ENCODE data around the gene FGGY. TPM values are rescaled to one million over a fixed set of nuclear protein-coding genes. Genes with fewer than 3 reads are reported as not detected.

The FGGY gene
- total RNA-seq, 1 experiment from 2014 or later, result 4.7 TPM

GRCh38 chr1:59442492-59442891, 145.6 kb downstream of the FGGY start:
- H3K9ac ChIP-seq (ENCODE audit: low read length), result no peak overlapping the region
- no peaks in the 10 kb centered on the region for H4K20me1 ChIP-seq (ENCODE audit: insufficient read depth, low read depth, low read length)
- H3K9me3 ChIP-seq (ENCODE audit: low read length), result no peaks in the 10 kb centered on the region
- H3K4me3 ChIP-seq (ENCODE audit: low read length), result no peak overlapping the region
- H3K79me2 ChIP-seq (ENCODE audit: low read length), result no peaks in the 10 kb centered on the region
- no peaks in the 10 kb centered on the region for H3K4me1 ChIP-seq (ENCODE audit: low read length)
- H3K9me2 ChIP-seq (replicated peaks; ENCODE audit: insufficient read depth, low read length), result no peaks in the 10 kb centered on the region
- H3K4me2 ChIP-seq (ENCODE audit: low read depth, low read length, poor library complexity, severe bottlenecking), result no peak overlapping the region
- no peaks in the 10 kb centered on the region for H3K27me3 ChIP-seq (ENCODE audit: low read length)
- no peak overlapping the region for H2AFZ ChIP-seq (ENCODE audit: low read length)
- H3K27ac ChIP-seq (ENCODE audit: low read length), result no peak overlapping the region
- no peaks in the 10 kb centered on the region for H3K36me3 ChIP-seq (ENCODE audit: insufficient read depth, low read length)
- DNase-seq, result no peak

- DNase-seq, result no peak
- H2AFZ ChIP-seq (ENCODE audit: low read length), result no peak overlapping the region
- no peaks in the 10 kb centered on the region for H3K9me3 ChIP-seq (ENCODE audit: low read length)
- H3K9ac ChIP-seq (ENCODE audit: low read length), result no peak overlapping the region
- H3K4me1 ChIP-seq (ENCODE audit: low read length), result no peaks in the 10 kb centered on the region
- no peak overlapping the region for H3K4me2 ChIP-seq (ENCODE audit: low read depth, low read length, poor library complexity, severe bottlenecking)
- H3K27ac ChIP-seq (ENCODE audit: low read length), result no peak overlapping the region
- H3K36me3 ChIP-seq (ENCODE audit: insufficient read depth, low read length), result no peaks in the 10 kb centered on the region
- no peak overlapping the region for H3K4me3 ChIP-seq (ENCODE audit: low read length)
- no peaks in the 10 kb centered on the region for H3K9me2 ChIP-seq (replicated peaks; ENCODE audit: insufficient read depth, low read length)
- H4K20me1 ChIP-seq (ENCODE audit: insufficient read depth, low read depth, low read length), result no peaks in the 10 kb centered on the region
- no peaks in the 10 kb centered on the region for H3K79me2 ChIP-seq (ENCODE audit: low read length)
- H3K27me3 ChIP-seq (ENCODE audit: low read length), result no peaks in the 10 kb centered on the region
Measured at GRCh38 chr1:59443310-59443709, 146.4 kb downstream of the FGGY start.

DNA sequence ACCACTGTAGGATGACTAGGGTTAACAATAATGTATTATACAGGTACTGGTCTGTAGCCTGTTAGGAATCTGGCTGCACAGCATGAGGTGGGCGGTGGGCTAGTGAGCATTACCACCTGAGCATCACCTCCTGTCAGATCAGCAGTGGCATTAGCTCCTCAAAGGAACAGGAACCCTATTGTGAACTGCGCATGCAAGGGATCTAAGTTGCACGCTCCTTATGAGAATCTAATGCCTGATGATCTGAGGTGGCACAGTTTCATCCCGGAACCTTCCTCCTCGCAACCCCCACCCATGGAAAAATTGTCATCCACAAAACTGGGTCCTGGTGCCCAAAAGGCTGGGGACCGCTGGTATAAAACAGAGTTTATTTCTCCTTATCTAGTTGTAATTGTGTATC, 147.6 kb downstream of the FGGY start:
- DNase-seq, result no peak
- no peaks in the 10 kb centered on the region for H3K79me2 ChIP-seq (ENCODE audit: low read length)
- no peaks in the 10 kb centered on the region for H4K20me1 ChIP-seq (ENCODE audit: insufficient read depth, low read depth, low read length)
- no peak overlapping the region for H2AFZ ChIP-seq (ENCODE audit: low read length)
- no peaks in the 10 kb centered on the region for H3K4me1 ChIP-seq (ENCODE audit: low read length)
- H3K36me3 ChIP-seq (ENCODE audit: insufficient read depth, low read length), result no peaks in the 10 kb centered on the region
- no peak overlapping the region for H3K4me2 ChIP-seq (ENCODE audit: low read depth, low read length, poor library complexity, severe bottlenecking)
- no peak overlapping the region for H3K9ac ChIP-seq (ENCODE audit: low read length)
- no peak overlapping the region for H3K27ac ChIP-seq (ENCODE audit: low read length)
- H3K4me3 ChIP-seq (ENCODE audit: low read length), result no peak overlapping the region
- no peaks in the 10 kb centered on the region for H3K9me2 ChIP-seq (replicated peaks; ENCODE audit: insufficient read depth, low read length)
- H3K27me3 ChIP-seq (ENCODE audit: low read length), result no peaks in the 10 kb centered on the region
- no peaks in the 10 kb centered on the region for H3K9me3 ChIP-seq (ENCODE audit: low read length)

GRCh38 chr1:59445040-59445439, 148.1 kb downstream of the FGGY start:
- H3K4me3 ChIP-seq (ENCODE audit: low read length), result no peak overlapping the region
- H3K36me3 ChIP-seq (ENCODE audit: insufficient read depth, low read length), result no peaks in the 10 kb centered on the region
- H3K4me2 ChIP-seq (ENCODE audit: low read depth, low read length, poor library complexity, severe bottlenecking), result no peak overlapping the region
- H2AFZ ChIP-seq (ENCODE audit: low read length), result no peak overlapping the region
- H4K20me1 ChIP-seq (ENCODE audit: insufficient read depth, low read depth, low read length), result no peaks in the 10 kb centered on the region
- H3K27me3 ChIP-seq (ENCODE audit: low read length), result no peaks in the 10 kb centered on the region
- no peaks in the 10 kb centered on the region for H3K9me3 ChIP-seq (ENCODE audit: low read length)
- DNase-seq, result no peak
- H3K27ac ChIP-seq (ENCODE audit: low read length), result no peak overlapping the region
- no peaks in the 10 kb centered on the region for H3K79me2 ChIP-seq (ENCODE audit: low read length)
- H3K9me2 ChIP-seq (replicated peaks; ENCODE audit: insufficient read depth, low read length), result no peaks in the 10 kb centered on the region
- no peak overlapping the region for H3K9ac ChIP-seq (ENCODE audit: low read length)
- H3K4me1 ChIP-seq (ENCODE audit: low read length), result no peaks in the 10 kb centered on the region

DNA sequence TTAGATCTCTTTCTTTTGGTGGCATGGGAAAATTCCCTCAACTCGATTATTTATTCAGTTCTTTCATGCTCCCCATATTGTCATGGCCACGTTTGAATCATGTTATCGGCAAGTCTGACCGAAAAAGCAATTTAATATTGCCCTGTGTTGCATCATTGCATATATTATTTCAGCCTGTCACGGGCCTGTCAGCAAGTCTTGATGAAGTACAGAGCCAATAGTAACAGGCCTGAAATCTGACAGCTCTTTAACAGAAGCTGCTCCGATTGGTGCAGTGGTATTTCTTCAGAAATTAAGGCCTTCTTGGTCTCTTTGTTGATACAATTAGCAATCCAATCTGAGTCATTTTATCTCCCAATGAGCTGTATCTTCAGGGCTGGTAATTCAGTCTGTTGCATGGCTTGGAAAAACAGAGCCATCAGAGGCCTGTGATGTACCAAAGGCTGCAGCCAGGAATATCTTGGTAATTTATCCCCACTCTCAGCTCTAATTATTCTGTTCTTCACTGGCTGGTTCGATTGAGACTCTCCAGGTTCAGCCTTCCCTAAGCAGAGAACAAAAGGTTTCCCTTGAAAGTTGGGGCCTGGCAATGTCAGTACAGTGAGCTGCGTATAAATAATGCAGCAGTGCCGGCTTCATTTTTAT, 149.5 kb downstream of the FGGY start:
- no peak for DNase-seq
- Histone ChIP-seq H3K36me3 (ENCODE audit: insufficient read depth, low read length) (no peaks in the 10 kb centered on the region), H3K79me2 (ENCODE audit: low read length) (no peaks in the 10 kb centered on the region), H3K4me1 (ENCODE audit: low read length) (no peaks in the 10 kb centered on the region), H3K27ac (ENCODE audit: low read length) (no peak overlapping the region), H4K20me1 (ENCODE audit: insufficient read depth, low read depth, low read length) (no peaks in the 10 kb centered on the region), H3K9me2 (replicated peaks; ENCODE audit: insufficient read depth, low read length) (no peaks in the 10 kb centered on the region), H3K4me3 (ENCODE audit: low read length) (no peak overlapping the region), H3K9ac (ENCODE audit: low read length) (no peak overlapping the region), H2AFZ (ENCODE audit: low read length) (no peak overlapping the region), H3K4me2 (ENCODE audit: low read depth, low read length, poor library complexity, severe bottlenecking) (no peak overlapping the region), H3K9me3 (ENCODE audit: low read length) (no peaks in the 10 kb centered on the region), H3K27me3 (ENCODE audit: low read length) (no peaks in the 10 kb centered on the region)

DNA sequence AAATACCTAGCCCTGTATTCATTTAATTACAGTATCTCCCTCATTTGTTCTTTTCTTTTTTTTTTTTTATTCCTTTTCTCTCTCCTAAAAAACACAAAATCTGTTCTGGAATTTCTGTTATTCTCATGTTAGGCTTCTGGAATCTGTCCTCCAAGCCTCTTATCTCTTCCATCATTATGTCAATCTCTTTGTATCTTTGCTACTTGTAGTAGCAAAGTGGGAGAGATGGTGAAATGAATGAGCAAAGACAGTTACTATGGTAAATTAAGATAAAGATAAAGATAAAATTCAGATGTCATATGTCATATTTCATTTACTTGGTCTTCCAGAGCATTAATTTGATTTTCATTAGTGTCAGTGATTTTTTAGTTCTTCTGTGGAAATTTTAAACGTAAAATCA, 155.1 kb downstream of the FGGY start:
- peaks cover 3% of the 10 kb centered on the region; the same call in 1 of the 2 replicates for H4K20me1 ChIP-seq (ENCODE audit: insufficient read depth, low read depth, low read length)
- no peak overlapping the region for H3K9ac ChIP-seq (ENCODE audit: low read length)
- no peak for DNase-seq
- no peaks in the 10 kb centered on the region for H3K36me3 ChIP-seq (ENCODE audit: insufficient read depth, low read length)
- H3K27ac ChIP-seq (ENCODE audit: low read length), result no peak overlapping the region
- no peak overlapping the region for H2AFZ ChIP-seq (ENCODE audit: low read length)
- no peak overlapping the region for H3K4me3 ChIP-seq (ENCODE audit: low read length)
- H3K4me1 ChIP-seq (ENCODE audit: low read length), result no peaks in the 10 kb centered on the region; the same call in 1 of the 2 replicates
- no peaks in the 10 kb centered on the region for H3K9me3 ChIP-seq (ENCODE audit: low read length)
- H3K4me2 ChIP-seq (ENCODE audit: low read depth, low read length, poor library complexity, severe bottlenecking), result no peak overlapping the region
- no peaks in the 10 kb centered on the region for H3K9me2 ChIP-seq (replicated peaks; ENCODE audit: insufficient read depth, low read length)
- no peaks in the 10 kb centered on the region for H3K27me3 ChIP-seq (ENCODE audit: low read length)
- no peaks in the 10 kb centered on the region for H3K79me2 ChIP-seq (ENCODE audit: low read length)

GRCh38 chr1:59452559-59452958, 155.7 kb downstream of the FGGY start:
- H3K27me3 ChIP-seq (ENCODE audit: low read length), result no peaks in the 10 kb centered on the region
- H3K4me2 ChIP-seq (ENCODE audit: low read depth, low read length, poor library complexity, severe bottlenecking), result no peak overlapping the region
- H3K9me2 ChIP-seq (replicated peaks; ENCODE audit: insufficient read depth, low read length), result no peaks in the 10 kb centered on the region
- no peaks in the 10 kb centered on the region for H3K9me3 ChIP-seq (ENCODE audit: low read length)
- no peak overlapping the region for H2AFZ ChIP-seq (ENCODE audit: low read length)
- H3K27ac ChIP-seq (ENCODE audit: low read length), result no peak overlapping the region
- no peak overlapping the region for H3K9ac ChIP-seq (ENCODE audit: low read length)
- H3K4me3 ChIP-seq (ENCODE audit: low read length), result no peak overlapping the region
- no peaks in the 10 kb centered on the region for H3K79me2 ChIP-seq (ENCODE audit: low read length)
- DNase-seq, result no peak
- H3K4me1 ChIP-seq (ENCODE audit: low read length), result no peaks in the 10 kb centered on the region; the same call in 1 of the 2 replicates
- H4K20me1 ChIP-seq (ENCODE audit: insufficient read depth, low read depth, low read length), result peaks cover 3% of the 10 kb centered on the region; the same call in 1 of the 2 replicates
- no peaks in the 10 kb centered on the region for H3K36me3 ChIP-seq (ENCODE audit: insufficient read depth, low read length)

GRCh38 chr1:59453297-59453968, 156.5 kb downstream of the FGGY start:
- Histone ChIP-seq H3K4me2 (ENCODE audit: low read depth, low read length, poor library complexity, severe bottlenecking) (no peak overlapping the region), H3K9ac (ENCODE audit: low read length) (no peak overlapping the region)
- DNase-seq, result peak; percentile 43

More at GRCh38 chr1:59453297-59453968, 156.5 kb downstream of the FGGY start:
- H4K20me1 ChIP-seq (ENCODE audit: insufficient read depth, low read depth, low read length), result peaks cover 3% of the 10 kb centered on the region; the same call in 1 of the 2 replicates
- no peak overlapping the region for H2AFZ ChIP-seq (ENCODE audit: low read length)
- H3K9me2 ChIP-seq (replicated peaks; ENCODE audit: insufficient read depth, low read length), result no peaks in the 10 kb centered on the region
- H3K79me2 ChIP-seq (ENCODE audit: low read length), result no peaks in the 10 kb centered on the region
- no peaks in the 10 kb centered on the region for H3K9me3 ChIP-seq (ENCODE audit: low read length)
- H3K4me1 ChIP-seq (ENCODE audit: low read length), result no peaks in the 10 kb centered on the region; the same call in 1 of the 2 replicates
- no peak overlapping the region for H3K27ac ChIP-seq (ENCODE audit: low read length)
- no peak overlapping the region for H3K4me3 ChIP-seq (ENCODE audit: low read length)
- no peaks in the 10 kb centered on the region for H3K27me3 ChIP-seq (ENCODE audit: low read length)
- H3K36me3 ChIP-seq (ENCODE audit: insufficient read depth, low read length), result no peaks in the 10 kb centered on the region
